ENCODE measurements around the gene RTP3. TPM values are rescaled to one million over a fixed set of nuclear protein-coding genes. Genes with fewer than 3 reads are reported as not detected.

The RTP3 gene
- total RNA-seq, 1 experiment from 2014 or later = not detected

GRCh38 chr3:46516521-46516920 is 18.7 kb downstream of the RTP3 start:
- DNase-seq (ENCODE audit: low read depth, low spot score) (no peak), ATAC-seq (no peak)
- H3K27ac ChIP-seq (ENCODE audit: low read length) = no peak overlapping the region
- in situ Hi-C loops (cut with HindIII; ENCODE audit: low pct_unique_long_range_greater_than_20kb, low sequenced_read_pairs) = no loop called here
- TF ChIP-seq SIN3A (IDR thresholded peaks at IDR 0.05; ENCODE audit: borderline replicate concordance, insufficient read depth, low read depth, low read length) = no peak
- TF ChIP-seq TCF7L2 (IDR thresholded peaks at IDR 0.05; ENCODE audit: low read depth, low read length) = no peak
- TF ChIP-seq CTCF (IDR thresholded peaks at IDR 0.05) = no peak
- TF ChIP-seq POLR2AphosphoS5 (IDR thresholded peaks at IDR 0.05; ENCODE audit: low read depth, low read length) = no peak
- TF ChIP-seq REST (IDR thresholded peaks at IDR 0.05; ENCODE audit: insufficient read depth in 1 of 2, low read depth in 2 of 2, low read length in 1 of 2) = no peak
- intact Hi-C loops (cut with micrococcal nuclease; ENCODE audit: unreplicated experiment) = no loop called here
- H3K36me3 ChIP-seq (ENCODE audit: control insufficient read depth, insufficient read depth, low read length) = no peaks in the 10 kb centered on the region
- ChIA-PET POLR2A (no interaction called here), CTCF (no interaction called here)
- no peak overlapping the region for H3K4me3 ChIP-seq (ENCODE audit: low read depth in 2 of 2, low read length in 2 of 2)
- H3K9me3 ChIP-seq (ENCODE audit: control insufficient read depth, insufficient read depth, low read depth, low read length) = no peaks in the 10 kb centered on the region
- no peaks in the 10 kb centered on the region for H3K4me1 ChIP-seq (ENCODE audit: control insufficient read depth, insufficient read depth, low read length)
- no peaks in the 10 kb centered on the region for H3K27me3 ChIP-seq (ENCODE audit: control insufficient read depth, insufficient read depth, low read length)
- no TSS peak for BruUV-seq (replicated peaks)

GRCh38 chr3:46517016-46517783 is 19.4 kb downstream of the RTP3 start:
- H3K4me3 ChIP-seq (ENCODE audit: low read depth in 2 of 2, low read length in 2 of 2) = no peak overlapping the region
- no TSS peak for BruUV-seq (replicated peaks)
- DNase-seq (ENCODE audit: low read depth, low spot score) = peak; percentile 18

More at GRCh38 chr3:46517016-46517783, 19.4 kb downstream of the RTP3 start:
- ChIA-PET CTCF (no interaction called here), POLR2A (no interaction called here)
- in situ Hi-C loops (cut with HindIII; ENCODE audit: low pct_unique_long_range_greater_than_20kb, low sequenced_read_pairs) = no loop called here
- no peaks in the 10 kb centered on the region for H3K36me3 ChIP-seq (ENCODE audit: control insufficient read depth, insufficient read depth, low read length)
- H3K27me3 ChIP-seq (ENCODE audit: control insufficient read depth, insufficient read depth, low read length) = no peaks in the 10 kb centered on the region
- no peaks in the 10 kb centered on the region for H3K4me1 ChIP-seq (ENCODE audit: control insufficient read depth, insufficient read depth, low read length)
- intact Hi-C loops (cut with micrococcal nuclease; ENCODE audit: unreplicated experiment) = no loop called here
- TF ChIP-seq POLR2AphosphoS5 (IDR thresholded peaks at IDR 0.05; ENCODE audit: low read depth, low read length) (no peak), CTCF (IDR thresholded peaks at IDR 0.05) (no peak), REST (IDR thresholded peaks at IDR 0.05; ENCODE audit: insufficient read depth in 1 of 2, low read depth in 2 of 2, low read length in 1 of 2) (no peak), TCF7L2 (IDR thresholded peaks at IDR 0.05; ENCODE audit: low read depth, low read length) (no peak), SIN3A (IDR thresholded peaks at IDR 0.05; ENCODE audit: borderline replicate concordance, insufficient read depth, low read depth, low read length) (no peak)
- no peak overlapping the region for H3K27ac ChIP-seq (ENCODE audit: low read length)
- no peaks in the 10 kb centered on the region for H3K9me3 ChIP-seq (ENCODE audit: control insufficient read depth, insufficient read depth, low read depth, low read length)
- ATAC-seq = no peak; the same call in 1 of the 2 replicates

Data from Panc1 (cell line).